HEK293 (cell line): ENCODE data around the gene IFI30.

ENCODE experiments used
- KLF8 ChIP-seq: fragments of 450-650 bp; formaldehyde crosslinking; IDR thresholded peaks from 2 replicates; pipeline ENCODE4 v1.5.1; 2016; ENCODE audit warnings: missing biosample characterization, missing genetic modification characterization
- TCF7L2 ChIP-seq: IDR thresholded peaks from 2 replicates; pipeline ENCODE4 v1.6.1; 2011; ENCODE audit warnings: low read depth, mild to moderate bottlenecking, inconsistent platforms, low read length, moderate library complexity, borderline replicate concordance
- YY1 ChIP-seq: fragments of 450-650 bp; formaldehyde crosslinking; IDR thresholded peaks from 2 replicates; pipeline ENCODE4 v1.5.1; 2018; ENCODE audit warnings: missing biosample characterization, missing genetic modification characterization
- ZBTB8A ChIP-seq: fragments of 450-650 bp; formaldehyde crosslinking; IDR thresholded peaks from 2 replicates; pipeline ENCODE4 v1.5.1; 2016; ENCODE audit warnings: missing biosample characterization, missing genetic modification characterization
- ZNF155 ChIP-seq: fragments of 450-650 bp; formaldehyde crosslinking; IDR thresholded peaks from 2 replicates; pipeline ENCODE4 v1.5.1; 2016; ENCODE audit warnings: missing biosample characterization, missing genetic modification characterization
- ZNF335 ChIP-seq: fragments of 450-650 bp; formaldehyde crosslinking; conservative IDR thresholded peaks from 2 replicates; pipeline ENCODE4 v1.5.1; 2016; ENCODE audit warnings: missing biosample characterization, missing genetic modification characterization
- ZNF530 ChIP-seq: fragments of 450-650 bp; formaldehyde crosslinking; IDR thresholded peaks from 2 replicates; pipeline ENCODE4 v1.5.1; 2016; ENCODE audit warnings: low read depth, missing biosample characterization, missing genetic modification characterization
- ZNF626 ChIP-seq: fragments of 450-650 bp; sonication (Bioruptor Pico); formaldehyde crosslinking; IDR thresholded peaks from 2 replicates; pipeline ENCODE4 v1.5.1; 2018; ENCODE audit warnings: missing biosample characterization, missing genetic modification characterization, inconsistent platforms
- ZNF629 ChIP-seq: fragments of 450-650 bp; formaldehyde crosslinking; IDR thresholded peaks from 2 replicates; pipeline ENCODE4 v1.5.1; 2017; ENCODE audit warnings: missing biosample characterization, missing genetic modification characterization
- ZNF792 ChIP-seq: fragments of 450-650 bp; formaldehyde crosslinking; IDR thresholded peaks from 2 replicates; pipeline ENCODE4 v1.5.1; 2016; ENCODE audit warnings: missing biosample characterization, missing genetic modification characterization
- TF ChIP-seq, protein P1 (sequence below): fragments of 450-650 bp; formaldehyde crosslinking; IDR thresholded peaks from 2 replicates; pipeline ENCODE4 v1.5.1; 2016; ENCODE audit warnings: missing biosample characterization, missing genetic modification characterization
- TF ChIP-seq, protein P2 (sequence below): fragments of 450-650 bp; formaldehyde crosslinking; IDR thresholded peaks from 2 replicates; pipeline ENCODE4 v1.5.1; 2016; ENCODE audit warnings: missing biosample characterization, missing genetic modification characterization
- TF ChIP-seq, protein P3 (sequence below): fragments of 450-650 bp; formaldehyde crosslinking; IDR thresholded peaks from 2 replicates; pipeline ENCODE4 v1.5.1; 2016; ENCODE audit warnings: missing biosample characterization, missing genetic modification characterization

DNA sequence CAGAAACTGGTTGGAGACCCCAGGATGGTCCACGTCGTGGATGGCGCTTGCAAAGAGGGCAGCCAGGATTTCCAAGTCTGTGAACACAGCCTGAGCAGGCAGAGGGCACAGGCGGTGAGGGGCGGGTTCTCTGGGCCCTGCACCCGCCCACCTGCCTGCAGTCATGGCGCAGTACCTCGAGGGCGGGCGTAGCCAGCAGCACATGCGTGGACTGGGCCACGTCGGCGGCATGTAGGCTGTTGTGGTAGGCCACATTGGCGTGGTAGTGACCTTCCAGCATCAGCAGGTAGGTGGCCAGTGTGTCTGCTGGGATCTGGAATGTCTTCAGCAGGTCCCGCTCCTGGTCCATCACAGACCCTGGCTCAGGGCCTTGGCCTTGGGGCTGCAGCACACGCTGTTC, 44.5 kb downstream of the IFI30 start:
- TF ChIP-seq ZNF626 (tag by site-specific recombination) (no peak), KLF8 (no peak), YY1 (tag by site-specific recombination) (no peak), ZNF792 (tag by site-specific recombination) (no peak), TCF7L2 (no peak), ZNF530 (tag by site-specific recombination) (no peak), ZNF629 (tag by site-specific recombination) (no peak), ZBTB8A (tag by site-specific recombination) (no peak), ZNF335 (tag by site-specific recombination) (no peak), ZNF155 (no peak)
- TF ChIP-seq, protein P1, sequence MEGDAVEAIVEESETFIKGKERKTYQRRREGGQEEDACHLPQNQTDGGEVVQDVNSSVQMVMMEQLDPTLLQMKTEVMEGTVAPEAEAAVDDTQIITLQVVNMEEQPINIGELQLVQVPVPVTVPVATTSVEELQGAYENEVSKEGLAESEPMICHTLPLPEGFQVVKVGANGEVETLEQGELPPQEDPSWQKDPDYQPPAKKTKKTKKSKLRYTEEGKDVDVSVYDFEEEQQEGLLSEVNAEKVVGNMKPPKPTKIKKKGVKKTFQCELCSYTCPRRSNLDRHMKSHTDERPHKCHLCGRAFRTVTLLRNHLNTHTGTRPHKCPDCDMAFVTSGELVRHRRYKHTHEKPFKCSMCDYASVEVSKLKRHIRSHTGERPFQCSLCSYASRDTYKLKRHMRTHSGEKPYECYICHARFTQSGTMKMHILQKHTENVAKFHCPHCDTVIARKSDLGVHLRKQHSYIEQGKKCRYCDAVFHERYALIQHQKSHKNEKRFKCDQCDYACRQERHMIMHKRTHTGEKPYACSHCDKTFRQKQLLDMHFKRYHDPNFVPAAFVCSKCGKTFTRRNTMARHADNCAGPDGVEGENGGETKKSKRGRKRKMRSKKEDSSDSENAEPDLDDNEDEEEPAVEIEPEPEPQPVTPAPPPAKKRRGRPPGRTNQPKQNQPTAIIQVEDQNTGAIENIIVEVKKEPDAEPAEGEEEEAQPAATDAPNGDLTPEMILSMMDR = no peak
- TF ChIP-seq, protein P2, sequence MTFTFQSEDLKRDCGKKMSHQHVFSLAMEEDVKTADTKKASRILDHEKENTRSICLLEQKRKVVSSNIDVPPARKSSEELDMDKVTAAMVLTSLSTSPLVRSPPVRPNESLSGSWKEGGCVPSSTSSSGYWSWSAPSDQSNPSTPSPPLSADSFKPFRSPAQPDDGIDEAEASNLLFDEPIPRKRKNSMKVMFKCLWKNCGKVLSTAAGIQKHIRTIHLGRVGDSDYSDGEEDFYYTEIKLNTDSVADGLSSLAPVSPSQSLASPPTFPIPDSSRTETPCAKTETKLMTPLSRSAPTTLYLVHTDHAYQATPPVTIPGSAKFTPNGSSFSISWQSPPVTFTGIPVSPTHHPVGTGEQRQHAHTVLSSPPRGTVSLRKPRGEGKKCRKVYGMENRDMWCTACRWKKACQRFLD (tag by site-specific recombination) = no peak
- TF ChIP-seq, protein P3, sequence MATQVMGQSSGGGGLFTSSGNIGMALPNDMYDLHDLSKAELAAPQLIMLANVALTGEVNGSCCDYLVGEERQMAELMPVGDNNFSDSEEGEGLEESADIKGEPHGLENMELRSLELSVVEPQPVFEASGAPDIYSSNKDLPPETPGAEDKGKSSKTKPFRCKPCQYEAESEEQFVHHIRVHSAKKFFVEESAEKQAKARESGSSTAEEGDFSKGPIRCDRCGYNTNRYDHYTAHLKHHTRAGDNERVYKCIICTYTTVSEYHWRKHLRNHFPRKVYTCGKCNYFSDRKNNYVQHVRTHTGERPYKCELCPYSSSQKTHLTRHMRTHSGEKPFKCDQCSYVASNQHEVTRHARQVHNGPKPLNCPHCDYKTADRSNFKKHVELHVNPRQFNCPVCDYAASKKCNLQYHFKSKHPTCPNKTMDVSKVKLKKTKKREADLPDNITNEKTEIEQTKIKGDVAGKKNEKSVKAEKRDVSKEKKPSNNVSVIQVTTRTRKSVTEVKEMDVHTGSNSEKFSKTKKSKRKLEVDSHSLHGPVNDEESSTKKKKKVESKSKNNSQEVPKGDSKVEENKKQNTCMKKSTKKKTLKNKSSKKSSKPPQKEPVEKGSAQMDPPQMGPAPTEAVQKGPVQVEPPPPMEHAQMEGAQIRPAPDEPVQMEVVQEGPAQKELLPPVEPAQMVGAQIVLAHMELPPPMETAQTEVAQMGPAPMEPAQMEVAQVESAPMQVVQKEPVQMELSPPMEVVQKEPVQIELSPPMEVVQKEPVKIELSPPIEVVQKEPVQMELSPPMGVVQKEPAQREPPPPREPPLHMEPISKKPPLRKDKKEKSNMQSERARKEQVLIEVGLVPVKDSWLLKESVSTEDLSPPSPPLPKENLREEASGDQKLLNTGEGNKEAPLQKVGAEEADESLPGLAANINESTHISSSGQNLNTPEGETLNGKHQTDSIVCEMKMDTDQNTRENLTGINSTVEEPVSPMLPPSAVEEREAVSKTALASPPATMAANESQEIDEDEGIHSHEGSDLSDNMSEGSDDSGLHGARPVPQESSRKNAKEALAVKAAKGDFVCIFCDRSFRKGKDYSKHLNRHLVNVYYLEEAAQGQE = no peak
